WERI-Rb-1 (cell line): ENCODE data around the gene FAM32A.

Source experiments
- DNase-seq: peaks from one replicate; pipeline ENCODE4 v3.0.0-alpha.2; 2020
- H3K27ac ChIP-seq: fragments of 250-450 bp; sonication (Bioruptor Pico); 2 replicates; pipeline ENCODE4 v1.5.1; 2020; ENCODE audit warnings: mild to moderate bottlenecking, moderate library complexity
- H3K27me3 ChIP-seq: fragments of 250-450 bp; sonication (Bioruptor Pico); 2 replicates; pipeline ENCODE4 v1.5.1; 2021; ENCODE audit warnings: mild to moderate bottlenecking, low read depth, moderate library complexity; ENCODE audit not compliant: insufficient read depth, severe bottlenecking
- H3K36me3 ChIP-seq: fragments of 250-450 bp; sonication (Bioruptor Pico); 2 replicates; pipeline ENCODE4 v1.5.1; 2020; ENCODE audit warnings: mild to moderate bottlenecking, moderate library complexity
- H3K4me3 ChIP-seq: 2 replicates; pipeline ENCODE4 v1.5.1; 2011; ENCODE audit warnings: low read depth, mild to moderate bottlenecking, control low read depth, low read length
- H3K9me3 ChIP-seq: fragments of 250-450 bp; sonication (Bioruptor Pico); 2 replicates; pipeline ENCODE4 v1.5.1; 2021; ENCODE audit warnings: mild to moderate bottlenecking, moderate library complexity; ENCODE audit not compliant: severe bottlenecking
- CTCF ChIP-seq: IDR thresholded peaks from 2 replicates; pipeline ENCODE4 v1.5.1; 2011; ENCODE audit warnings: low read depth, mild to moderate bottlenecking, control low read depth, inconsistent platforms, low read length

The FAM32A gene

GRCh38 chr19:16217716-16218451 lies 32.7 kb downstream of the FAM32A start:
- Histone ChIP-seq H3K36me3 (peaks cover 33% of the 10 kb centered on the region), H3K4me3 (no peak overlapping the region), H3K9me3 (peaks cover 8% of the 10 kb centered on the region), H3K27me3 (no peaks in the 10 kb centered on the region), H3K27ac (no peak overlapping the region)
- no peak for DNase-seq
- no peak for TF ChIP-seq CTCF

GRCh38 chr19:16218851-16219250 lies 33.6 kb downstream of the FAM32A start:
- Histone ChIP-seq H3K4me3 (no peak overlapping the region), H3K27me3 (no peaks in the 10 kb centered on the region), H3K27ac (no peak overlapping the region), H3K9me3 (peaks cover 8% of the 10 kb centered on the region), H3K36me3 (peaks cover 35% of the 10 kb centered on the region)
- no peak for DNase-seq
- TF ChIP-seq CTCF, result no peak

- H3K9me3 ChIP-seq, result peaks cover 8% of the 10 kb centered on the region
- no peak for TF ChIP-seq CTCF
- no peak overlapping the region for H3K4me3 ChIP-seq
- H3K27ac ChIP-seq, result no peak overlapping the region
- no peak for DNase-seq
- no peaks in the 10 kb centered on the region for H3K27me3 ChIP-seq
- H3K36me3 ChIP-seq, result peaks cover 33% of the 10 kb centered on the region
Observed at GRCh38 chr19:16222806-16223205, 37.6 kb downstream of the FAM32A start.

GRCh38 chr19:16223746-16224145 lies 38.5 kb downstream of the FAM32A start:
- H3K4me3 ChIP-seq, result no peak overlapping the region
- peaks cover 8% of the 10 kb centered on the region for H3K9me3 ChIP-seq
- peaks cover 41% of the 10 kb centered on the region for H3K36me3 ChIP-seq
- no peak for DNase-seq
- no peaks in the 10 kb centered on the region for H3K27me3 ChIP-seq
- no peak for TF ChIP-seq CTCF
- no peak overlapping the region for H3K27ac ChIP-seq

- peaks cover 40% of the 10 kb centered on the region for H3K36me3 ChIP-seq
Observed at GRCh38 chr19:16224293-16225045, 39.3 kb downstream of the FAM32A start.

More at GRCh38 chr19:16224293-16225045, 39.3 kb downstream of the FAM32A start:
- DNase-seq, result no peak
- Histone ChIP-seq H3K9me3 (peaks cover 8% of the 10 kb centered on the region), H3K27me3 (no peaks in the 10 kb centered on the region), H3K27ac (no peak overlapping the region), H3K4me3 (no peak overlapping the region)
- TF ChIP-seq CTCF, result no peak
